H1 (cell line): ENCODE measurements around the gene SHISA6. TPM values are rescaled to one million over a fixed set of nuclear protein-coding genes. Genes with fewer than 3 reads are reported as not detected.

Experiments used
- CTCF ChIA-PET: fragments of 300-600 bp; sonication (Branson Sonifier 250); formaldehyde crosslinking; loops from one replicate; lab custom pipeline; 2021; ENCODE audit not compliant: partially characterized antibody; lab: Charles Lee
- POLR2A ChIA-PET: fragments of 300-600 bp; sonication (Branson Sonifier 250); formaldehyde crosslinking; loops from one replicate; lab custom pipeline; 2021; ENCODE audit warnings: inconsistent platforms; ENCODE audit not compliant: partially characterized antibody; lab: Charles Lee
- DNase-seq, 2 experiments: peaks; one replicate each; pipeline versions ENCODE4 v3.0.0 to v3.0.0-alpha.2; 2010 to 2022; ENCODE audit warnings: low spot score in 2 of 2, low read depth in 1 of 2, mixed read lengths in 1 of 2
- FAIRE-seq: peaks from 2 replicates; lab custom pipeline; 2011; peaks lifted over from hg19 to GRCh38; lab: Jason Lieb, UNC
- H2AFZ ChIP-seq: 2 replicates; pipeline ENCODE4 v1.8.1; 2012; ENCODE audit warnings: low read length, inconsistent platforms
- H2AK5ac ChIP-seq: 2 replicates; pipeline ENCODE4 v1.6.1; 2013; ENCODE audit warnings: low read depth, low read length
- H2BK120ac ChIP-seq: replicated peaks from 2 replicates; pipeline ENCODE3; 2013; ENCODE audit warnings: low read depth, low read length, inconsistent platforms
- H2BK12ac ChIP-seq: 2 replicates; pipeline ENCODE4 v1.6.1; 2013; ENCODE audit warnings: low read depth, low read length
- H2BK15ac ChIP-seq: 2 replicates; pipeline ENCODE4 v1.6.1; 2013; ENCODE audit warnings: low read length
- H2BK20ac ChIP-seq: 2 replicates; pipeline ENCODE4 v1.6.1; 2013; ENCODE audit warnings: low read length
- H2BK5ac ChIP-seq: 2 replicates; pipeline ENCODE4 v1.6.1; 2013; ENCODE audit warnings: low read depth, low read length
- H3K14ac ChIP-seq: 2 replicates; pipeline ENCODE4 v1.6.1; 2013; ENCODE audit warnings: inconsistent platforms; ENCODE audit not compliant: insufficient read length
- H3K18ac ChIP-seq: 2 replicates; pipeline ENCODE4 v1.6.1; 2013; ENCODE audit warnings: low read length; ENCODE audit errors: extremely low read depth
- H3K23ac ChIP-seq: 2 replicates; pipeline ENCODE4 v1.6.1; 2013; ENCODE audit warnings: inconsistent platforms; ENCODE audit not compliant: insufficient read length
- H3K23me2 ChIP-seq: 2 replicates; pipeline ENCODE4 v1.6.1; 2013; ENCODE audit warnings: low read depth, low read length
- H3K27ac ChIP-seq: 2 replicates; pipeline ENCODE4 v1.6.1; 2011; ENCODE audit warnings: low read depth, low read length, inconsistent platforms
- H3K27me3 ChIP-seq, 4 experiments: replicated peaks in 1 of 4; 1 replicate in 1 of 4; 2 replicates in 3 of 4; pipeline versions ENCODE4 v1.6.1 to v1.8.1; 2011 to 2013; ENCODE audit warnings: low read length in 3 of 4, mild to moderate bottlenecking in 3 of 4, inconsistent platforms in 2 of 4, mixed read lengths in 2 of 4, moderate library complexity in 1 of 4; ENCODE audit not compliant: control insufficient read depth in 3 of 4, insufficient read depth in 3 of 4; ENCODE audit errors: extremely low read depth in 1 of 4
- H3K36me3 ChIP-seq, 4 experiments: 2 replicates each; pipeline versions ENCODE4 v1.6.1 to v1.8.1; 2011 to 2013; ENCODE audit warnings: mild to moderate bottlenecking in 4 of 4, low read length in 3 of 4, moderate library complexity in 2 of 4, control low read depth in 1 of 4, inconsistent platforms in 1 of 4; ENCODE audit not compliant: insufficient read depth in 4 of 4, control insufficient read depth in 2 of 4
- H3K4ac ChIP-seq: replicated peaks from 2 replicates; pipeline ENCODE3; 2013; ENCODE audit warnings: low read length, low read depth, mixed read lengths, inconsistent platforms; ENCODE audit not compliant: insufficient read length
- H3K4me1 ChIP-seq, 4 experiments: replicated peaks in 1 of 4; 1 replicate in 1 of 4; 2 replicates in 3 of 4; pipeline versions ENCODE4 v1.6.1 to v1.8.1; 2011 to 2013; ENCODE audit warnings: low read length in 3 of 4, inconsistent platforms in 2 of 4, mixed read lengths in 1 of 4; ENCODE audit not compliant: insufficient read depth in 4 of 4, control insufficient read depth in 3 of 4
- H3K4me2 ChIP-seq, 2 experiments: 2 replicates each; pipeline versions ENCODE4 v1.6.1 to v1.8.1; 2011 to 2013; ENCODE audit warnings: low read depth in 2 of 2, low read length in 2 of 2, control low read depth in 1 of 2, inconsistent platforms in 1 of 2, mild to moderate bottlenecking in 1 of 2; ENCODE audit not compliant: insufficient read depth in 1 of 2
- H3K4me3 ChIP-seq, 4 experiments: fragments of 200-600, 300-600 bp in 1 of 4; sonication (generic), shearing (Covaris generic), sonication (Bioruptor Twin) in 1 of 4; 2 replicates each; pipeline versions ENCODE4 v1.5.1 to v1.8.1; 2011 to 2016; ENCODE audit warnings: low read length in 4 of 4, low read depth in 3 of 4, control low read depth in 2 of 4, inconsistent platforms in 2 of 4, mild to moderate bottlenecking in 2 of 4, mixed read lengths in 1 of 4, moderate library complexity in 1 of 4; ENCODE audit not compliant: insufficient read depth in 2 of 4; ENCODE audit errors: extremely low read depth in 1 of 4
- H3K56ac ChIP-seq: replicated peaks from 2 replicates; pipeline ENCODE3; 2013; ENCODE audit warnings: low read depth, mild to moderate bottlenecking, mixed read lengths, low read length, inconsistent platforms; ENCODE audit not compliant: insufficient read length
- H3K79me1 ChIP-seq: 2 replicates; pipeline ENCODE4 v1.6.1; 2013; ENCODE audit warnings: low read depth, low read length, control low read depth
- H3K79me2 ChIP-seq, 2 experiments: 2 replicates each; pipeline versions ENCODE4 v1.6.1 to v1.8.1; 2012 to 2013; ENCODE audit warnings: low read length in 2 of 2, mild to moderate bottlenecking in 2 of 2, inconsistent platforms in 1 of 2; ENCODE audit not compliant: insufficient read depth in 2 of 2, control insufficient read depth in 1 of 2
- H3K9ac ChIP-seq, 4 experiments: replicated peaks in 1 of 4; 1 replicate in 1 of 4; 2 replicates in 3 of 4; pipeline versions ENCODE4 v1.6.1 to v1.8.1; 2011 to 2013; ENCODE audit warnings: low read depth in 3 of 4, low read length in 3 of 4, control low read depth in 2 of 4, mild to moderate bottlenecking in 2 of 4, moderate library complexity in 2 of 4, inconsistent platforms in 1 of 4; ENCODE audit errors: extremely low read depth in 1 of 4
- H3K9me3 ChIP-seq, 2 experiments: 2 replicates each; pipeline versions ENCODE4 v1.6.1 to v1.8.1; 2012 to 2013; ENCODE audit warnings: mild to moderate bottlenecking in 2 of 2, moderate library complexity in 2 of 2, control low read depth in 1 of 2, inconsistent platforms in 1 of 2, low read depth in 1 of 2, low read length in 1 of 2, mixed read lengths in 1 of 2; ENCODE audit not compliant: insufficient read depth in 2 of 2
- H4K20me1 ChIP-seq, 2 experiments: replicated peaks in 1 of 2; 2 replicates each; pipeline versions ENCODE3 to v1.8.1; 2011 to 2013; ENCODE audit warnings: inconsistent platforms in 2 of 2, low read length in 2 of 2, mild to moderate bottlenecking in 1 of 2; ENCODE audit not compliant: insufficient read depth in 2 of 2, control insufficient read depth in 1 of 2
- H4K5ac ChIP-seq: 2 replicates; pipeline ENCODE4 v1.6.1; 2013; ENCODE audit warnings: low read length, low read depth, mixed read lengths, inconsistent platforms; ENCODE audit not compliant: insufficient read length
- H4K8ac ChIP-seq: 2 replicates; pipeline ENCODE4 v1.8.0; 2013; ENCODE audit warnings: mild to moderate bottlenecking, moderate library complexity, low read length, inconsistent platforms; ENCODE audit not compliant: insufficient read depth; ENCODE audit errors: extremely low read depth
- H4K91ac ChIP-seq: replicated peaks from 2 replicates; pipeline ENCODE3; 2013; ENCODE audit warnings: low read length, mixed read lengths, inconsistent platforms; ENCODE audit not compliant: insufficient read length
- BCL11A ChIP-seq, 2 experiments: IDR thresholded peaks; one replicate each; pipeline ENCODE4 v1.6.1; 2011; ENCODE audit warnings: low read depth in 2 of 2, low read length in 2 of 2, mild to moderate bottlenecking in 2 of 2
- BRCA1 ChIP-seq: IDR thresholded peaks from 2 replicates; pipeline ENCODE4 v1.6.1; 2012; ENCODE audit warnings: low read depth, low read length, improper control_type of control experiment
- CBX8 ChIP-seq: fragments of 300-800, 300-1000 bp; sonication (generic); IDR thresholded peaks from 2 replicates; pipeline ENCODE4 v1.7.1; 2016; ENCODE audit warnings: low read depth, low read length, borderline replicate concordance
- CHD1 ChIP-seq: IDR thresholded peaks from 2 replicates; pipeline ENCODE4 v1.6.1; 2012; ENCODE audit warnings: low read depth, low read length, improper control_type of control experiment
- EZH2 ChIP-seq: fragments of 200-600 bp; sonication (generic); IDR thresholded peaks from 2 replicates; pipeline ENCODE4 v1.7.1; 2012; ENCODE audit warnings: low read depth, mild to moderate bottlenecking, moderate library complexity, low read length, inconsistent platforms; ENCODE audit not compliant: severe bottlenecking
- GABPA ChIP-seq: IDR thresholded peaks from 2 replicates; pipeline ENCODE4 v1.6.1; 2011; ENCODE audit warnings: mild to moderate bottlenecking, low read length, moderate library complexity, borderline replicate concordance; ENCODE audit not compliant: insufficient read depth
- GTF2F1 ChIP-seq: IDR thresholded peaks from 2 replicates; pipeline ENCODE4 v1.6.1; 2012; ENCODE audit warnings: low read depth, low read length, improper control_type of control experiment, borderline replicate concordance
- HDAC2 ChIP-seq, 2 experiments: fragments of 300-600 bp in 1 of 2; sonication (generic) in 1 of 2; IDR thresholded peaks; 2 replicates each; pipeline ENCODE4 v1.6.1; 2011 to 2012; ENCODE audit warnings: low read depth in 2 of 2, low read length in 2 of 2, mild to moderate bottlenecking in 2 of 2, moderate library complexity in 2 of 2, borderline replicate concordance in 1 of 2, inconsistent platforms in 1 of 2
- JUN ChIP-seq: IDR thresholded peaks from 2 replicates; pipeline ENCODE4 v1.6.1; 2011; ENCODE audit warnings: low read depth, mild to moderate bottlenecking, improper control_type of control experiment, low read length
- JUND ChIP-seq: IDR thresholded peaks from 2 replicates; pipeline ENCODE4 v1.6.1; 2011; ENCODE audit warnings: mild to moderate bottlenecking, improper control_type of control experiment, low read length
- POLR2AphosphoS5 ChIP-seq: IDR thresholded peaks from 2 replicates; pipeline ENCODE4 v1.6.1; 2011; ENCODE audit warnings: low read depth, low read length
- RFX5 ChIP-seq: IDR thresholded peaks from 2 replicates; pipeline ENCODE4 v1.6.1; 2011; ENCODE audit warnings: low read depth, low read length, improper control_type of control experiment, borderline replicate concordance
- SAP30 ChIP-seq: fragments of 300-600 bp; sonication (generic); IDR thresholded peaks from 2 replicates; pipeline ENCODE4 v1.7.1; 2012; ENCODE audit warnings: low read length, moderate library complexity, mild to moderate bottlenecking, inconsistent platforms; ENCODE audit not compliant: insufficient read depth, insufficient replicate concordance
- SUZ12 ChIP-seq: fragments of 200-600 bp; sonication (generic); IDR thresholded peaks from 2 replicates; pipeline ENCODE4 v1.6.1; 2012; ENCODE audit warnings: mild to moderate bottlenecking, inconsistent platforms, low read length, moderate library complexity, mixed read lengths
- TEAD4 ChIP-seq: IDR thresholded peaks from 2 replicates; pipeline ENCODE4 v1.6.1; 2012; ENCODE audit warnings: low read depth, low read length, inconsistent platforms, mixed read lengths
- WGBS, 2 experiments: shearing (Covaris generic) in 1 of 2; methylation state at CpG; one replicate each; pipeline versions ENCODE4 v1.1.6 to v1.1.7; 2013 to 2015; ENCODE audit warnings: low lambda C conversion rate in 2 of 2, mixed read lengths in 2 of 2, inconsistent platforms in 1 of 2, low coverage in 1 of 2, missing lambda C conversion rate in 1 of 2; ENCODE audit not compliant: insufficient replicate concordance in 2 of 2, insufficient coverage in 1 of 2, insufficient read length in 1 of 2; ENCODE audit errors: extremely low coverage in 1 of 2, missing lambda C conversion rate in 1 of 2; 5-methylcytosine and 5-hydroxymethylcytosine counted together
- polyA plus RNA-seq, 7 experiments: library from polyadenylated mRNA; depleted of rRNA in 3 of 7; stranded (reverse) in 5 of 7; unstranded in 2 of 7; fragments of >200 nt in 5 of 7; fragments of 200-250 nt in 2 of 7; gene quantifications; 1 replicate in 5 of 7; 2 replicates in 1 of 7; 4 replicates in 1 of 7; pipeline versions ENCODE4 v1.2.1 to v1.2.3, GENCODE V29; 2011 to 2013; ENCODE audit warnings: missing spikeins in 2 of 7, mixed read lengths in 2 of 7
- total RNA-seq: library from RNA; stranded (reverse); fragmentation: NEBNext Ultra II Directional; extraction: Animal tissue kit (Norgen Biotek cat#: 25700); gene quantifications from 2 replicates; pipeline ENCODE4 v1.2.1, GENCODE V29; 2021

SHISA6 gene
- total and polyA plus RNA-seq, 2 of the 8 experiments (the other 6 are each of a cell fraction or from before 2014, with no cell fraction given) = 2.9 to 4.8 TPM

- Histone ChIP-seq H3K14ac (no peak overlapping the region), H3K4ac (no peak overlapping the region), H3K4me1 (no peaks in the 10 kb centered on the region; a peak in 1 of 7 replicates), H2BK5ac (no peak overlapping the region), H3K79me1 (no peaks in the 10 kb centered on the region), H2BK15ac (no peak overlapping the region), H3K9me3 (no peaks in the 10 kb centered on the region), H2BK12ac (no peak overlapping the region), H2BK20ac (no peak overlapping the region), H3K23ac (no peak overlapping the region), H3K56ac (no peak overlapping the region), H3K4me2 (no peak overlapping the region), H3K18ac (no peak overlapping the region), H3K9ac (no peak overlapping the region; a peak in 1 of 7 replicates), H4K5ac (no peak overlapping the region), H3K36me3 (no peaks in the 10 kb centered on the region), H4K91ac (no peak overlapping the region), H3K27ac (no peak overlapping the region), H3K27me3 (no peaks in the 10 kb centered on the region), H2AK5ac (no peak overlapping the region), H3K23me2 (no peaks in the 10 kb centered on the region), H4K20me1 (no peaks in the 10 kb centered on the region), H2BK120ac (no peak overlapping the region), H2AFZ (peak overlapping the region; percentile 25; the same call in 1 of the 2 replicates), H4K8ac (no peak overlapping the region), H3K4me3 (no peak overlapping the region), H3K79me2 (no peaks in the 10 kb centered on the region)
- ChIA-PET POLR2A (no interaction called here), CTCF (interaction anchor here (0.8 to 1.7 kb wide), 5 partner anchors 9 to 737 kb away, joined by 3 to 4 read pairs (median 3); no protein-coding TSS in a partner anchor)
- FAIRE-seq = no peak
- 78% methylated on average over 2 of the region's 2 CpGs; no CpG with 5 or more reads in 1 of the 2 experiments for WGBS, 2 experiments
- DNase-seq = no peak
- TF ChIP-seq GABPA = no peak
- TF ChIP-seq TEAD4 = no peak
- no peak for TF ChIP-seq BRCA1
- TF ChIP-seq JUND = no peak
- no peak for TF ChIP-seq SAP30
- TF ChIP-seq RFX5 = no peak
- TF ChIP-seq SUZ12 = no peak
- TF ChIP-seq BCL11A (IDR thresholded peaks at IDR 0.05; ENCODE audit: low read depth in 2 of 2, low read length in 2 of 2) = no peak
- TF ChIP-seq POLR2AphosphoS5 = no peak
- TF ChIP-seq CBX8 = no peak
- no peak for TF ChIP-seq JUN
- no peak for TF ChIP-seq EZH2
- no peak for TF ChIP-seq CHD1
- TF ChIP-seq HDAC2 (IDR thresholded peaks at IDR 0.05; ENCODE audit: borderline replicate concordance in 1 of 2, low read depth in 2 of 2, low read length in 2 of 2) = no peak
- no peak for TF ChIP-seq GTF2F1
These were observed 371.9 kb downstream of the SHISA6 start for GRCh38 chr17:11612956-11613355.
